ENCODE results near the gene RALGDS.

The RALGDS gene

GRCh38 chr9:133135146-133135745, 14.2 kb upstream of the RALGDS start:
- H3K4me1 ChIP-seq (ENCODE audit: control insufficient read depth, insufficient read depth, low read length, poor library complexity, severe bottlenecking) = peaks cover 79% of the 10 kb centered on the region
- H3K27ac ChIP-seq (ENCODE audit: insufficient read depth, low read length, poor library complexity, severe bottlenecking) = peak overlapping the region; percentile 99
- H3K4me3 ChIP-seq (ENCODE audit: insufficient read depth, low read depth, low read length, poor library complexity, severe bottlenecking) = peak overlapping the region; percentile 11
- DNase-seq = peak; percentile 49 to 69 (median 67)
- H3K27me3 ChIP-seq (replicated peaks; ENCODE audit: control insufficient read depth, insufficient read depth, low read length, poor library complexity, severe bottlenecking) = no peaks in the 10 kb centered on the region
- no peaks in the 10 kb centered on the region for H3K36me3 ChIP-seq (ENCODE audit: control insufficient read depth, insufficient read depth, low read length)
- no peaks in the 10 kb centered on the region for H3K9me3 ChIP-seq (ENCODE audit: control insufficient read depth, low read length)

GRCh38 chr9:133134388-133135145, 13.5 kb upstream of the RALGDS start:
- peak overlapping the region; percentile 99 for H3K27ac ChIP-seq (ENCODE audit: insufficient read depth, low read length, poor library complexity, severe bottlenecking)
- H3K9me3 ChIP-seq (ENCODE audit: control insufficient read depth, low read length) = no peaks in the 10 kb centered on the region
- no peak for DNase-seq
- no peaks in the 10 kb centered on the region for H3K36me3 ChIP-seq (ENCODE audit: control insufficient read depth, insufficient read depth, low read length)
- peaks cover 82% of the 10 kb centered on the region for H3K4me1 ChIP-seq (ENCODE audit: control insufficient read depth, insufficient read depth, low read length, poor library complexity, severe bottlenecking)
- no peaks in the 10 kb centered on the region for H3K27me3 ChIP-seq (replicated peaks; ENCODE audit: control insufficient read depth, insufficient read depth, low read length, poor library complexity, severe bottlenecking)
- peak overlapping the region; percentile 11 for H3K4me3 ChIP-seq (ENCODE audit: insufficient read depth, low read depth, low read length, poor library complexity, severe bottlenecking)

- Histone ChIP-seq H3K27ac (ENCODE audit: insufficient read depth, low read length, poor library complexity, severe bottlenecking) (peak overlapping the region; percentile 99), H3K27me3 (replicated peaks; ENCODE audit: control insufficient read depth, insufficient read depth, low read length, poor library complexity, severe bottlenecking) (no peaks in the 10 kb centered on the region), H3K4me3 (ENCODE audit: insufficient read depth, low read depth, low read length, poor library complexity, severe bottlenecking) (peak overlapping the region; percentile 17), H3K9me3 (ENCODE audit: control insufficient read depth, low read length) (no peaks in the 10 kb centered on the region), H3K4me1 (ENCODE audit: control insufficient read depth, insufficient read depth, low read length, poor library complexity, severe bottlenecking) (peaks cover 89% of the 10 kb centered on the region), H3K36me3 (ENCODE audit: control insufficient read depth, insufficient read depth, low read length) (no peaks in the 10 kb centered on the region)
- DNase-seq = peak; percentile 87 to 90 (median 90)
Observed at GRCh38 chr9:133133681-133134387, 12.8 kb upstream of the RALGDS start.

GRCh38 chr9:133132174-133132573, 11.1 kb upstream of the RALGDS start:
- H3K9me3 ChIP-seq (ENCODE audit: control insufficient read depth, low read length) = no peaks in the 10 kb centered on the region
- peaks cover 94% of the 10 kb centered on the region for H3K4me1 ChIP-seq (ENCODE audit: control insufficient read depth, insufficient read depth, low read length, poor library complexity, severe bottlenecking)
- H3K27me3 ChIP-seq (replicated peaks; ENCODE audit: control insufficient read depth, insufficient read depth, low read length, poor library complexity, severe bottlenecking) = no peaks in the 10 kb centered on the region
- no peaks in the 10 kb centered on the region for H3K36me3 ChIP-seq (ENCODE audit: control insufficient read depth, insufficient read depth, low read length)
- H3K4me3 ChIP-seq (ENCODE audit: insufficient read depth, low read depth, low read length, poor library complexity, severe bottlenecking) = no peak overlapping the region
- H3K27ac ChIP-seq (ENCODE audit: insufficient read depth, low read length, poor library complexity, severe bottlenecking) = peak overlapping the region; percentile 99
- DNase-seq = no peak

GRCh38 chr9:133131506-133131905, 10.5 kb upstream of the RALGDS start:
- no peak for DNase-seq
- Histone ChIP-seq H3K4me1 (ENCODE audit: control insufficient read depth, insufficient read depth, low read length, poor library complexity, severe bottlenecking) (peaks cover 97% of the 10 kb centered on the region), H3K27ac (ENCODE audit: insufficient read depth, low read length, poor library complexity, severe bottlenecking) (peak overlapping the region; percentile 99)

GRCh38 chr9:133130685-133131244, 9.7 kb upstream of the RALGDS start:
- no peaks in the 10 kb centered on the region for H3K27me3 ChIP-seq (replicated peaks; ENCODE audit: control insufficient read depth, insufficient read depth, low read length, poor library complexity, severe bottlenecking)
- peak overlapping the region; percentile 42 for H3K4me3 ChIP-seq (ENCODE audit: insufficient read depth, low read depth, low read length, poor library complexity, severe bottlenecking)
- peak overlapping the region; percentile 99 for H3K27ac ChIP-seq (ENCODE audit: insufficient read depth, low read length, poor library complexity, severe bottlenecking)
- no peaks in the 10 kb centered on the region for H3K36me3 ChIP-seq (ENCODE audit: control insufficient read depth, insufficient read depth, low read length)
- H3K9me3 ChIP-seq (ENCODE audit: control insufficient read depth, low read length) = no peaks in the 10 kb centered on the region
- peaks cover 98% of the 10 kb centered on the region for H3K4me1 ChIP-seq (ENCODE audit: control insufficient read depth, insufficient read depth, low read length, poor library complexity, severe bottlenecking)
- peak; percentile 60 to 64 (median 62) for DNase-seq

More at GRCh38 chr9:133131506-133131905, 10.5 kb upstream of the RALGDS start:
- Histone ChIP-seq H3K36me3 (ENCODE audit: control insufficient read depth, insufficient read depth, low read length) (no peaks in the 10 kb centered on the region), H3K27me3 (replicated peaks; ENCODE audit: control insufficient read depth, insufficient read depth, low read length, poor library complexity, severe bottlenecking) (no peaks in the 10 kb centered on the region), H3K4me3 (ENCODE audit: insufficient read depth, low read depth, low read length, poor library complexity, severe bottlenecking) (no peak overlapping the region), H3K9me3 (ENCODE audit: control insufficient read depth, low read length) (no peaks in the 10 kb centered on the region)

- no peaks in the 10 kb centered on the region for H3K9me3 ChIP-seq (ENCODE audit: control insufficient read depth, low read length)
- no peak for DNase-seq
- H3K4me1 ChIP-seq (ENCODE audit: control insufficient read depth, insufficient read depth, low read length, poor library complexity, severe bottlenecking) = peaks cover 91% of the 10 kb centered on the region
- H3K4me3 ChIP-seq (ENCODE audit: insufficient read depth, low read depth, low read length, poor library complexity, severe bottlenecking) = no peak overlapping the region
- H3K27me3 ChIP-seq (replicated peaks; ENCODE audit: control insufficient read depth, insufficient read depth, low read length, poor library complexity, severe bottlenecking) = no peaks in the 10 kb centered on the region
- H3K27ac ChIP-seq (ENCODE audit: insufficient read depth, low read length, poor library complexity, severe bottlenecking) = peak overlapping the region; percentile 99
- no peaks in the 10 kb centered on the region for H3K36me3 ChIP-seq (ENCODE audit: control insufficient read depth, insufficient read depth, low read length)
Observed at GRCh38 chr9:133129001-133129795, 8.2 kb upstream of the RALGDS start.

- peaks cover 80% of the 10 kb centered on the region for H3K4me1 ChIP-seq (ENCODE audit: control insufficient read depth, insufficient read depth, low read length, poor library complexity, severe bottlenecking)
Observed at GRCh38 chr9:133128152-133128551, 7.1 kb upstream of the RALGDS start.

GRCh38 chr9:133127340-133127981, 6.4 kb upstream of the RALGDS start:
- Histone ChIP-seq H3K36me3 (ENCODE audit: control insufficient read depth, insufficient read depth, low read length) (no peaks in the 10 kb centered on the region), H3K27ac (ENCODE audit: insufficient read depth, low read length, poor library complexity, severe bottlenecking) (peak overlapping the region; percentile 99), H3K27me3 (replicated peaks; ENCODE audit: control insufficient read depth, insufficient read depth, low read length, poor library complexity, severe bottlenecking) (no peaks in the 10 kb centered on the region), H3K4me1 (ENCODE audit: control insufficient read depth, insufficient read depth, low read length, poor library complexity, severe bottlenecking) (peaks cover 73% of the 10 kb centered on the region), H3K9me3 (ENCODE audit: control insufficient read depth, low read length) (no peaks in the 10 kb centered on the region), H3K4me3 (ENCODE audit: insufficient read depth, low read depth, low read length, poor library complexity, severe bottlenecking) (peak overlapping the region; percentile 23)
- peak; percentile 66 to 75 (median 68) for DNase-seq

More at GRCh38 chr9:133128152-133128551, 7.1 kb upstream of the RALGDS start:
- H3K36me3 ChIP-seq (ENCODE audit: control insufficient read depth, insufficient read depth, low read length) = no peaks in the 10 kb centered on the region
- H3K27ac ChIP-seq (ENCODE audit: insufficient read depth, low read length, poor library complexity, severe bottlenecking) = peak overlapping the region; percentile 99
- peak overlapping the region; percentile 23 for H3K4me3 ChIP-seq (ENCODE audit: insufficient read depth, low read depth, low read length, poor library complexity, severe bottlenecking)
- no peak for DNase-seq
- H3K9me3 ChIP-seq (ENCODE audit: control insufficient read depth, low read length) = no peaks in the 10 kb centered on the region
- no peaks in the 10 kb centered on the region for H3K27me3 ChIP-seq (replicated peaks; ENCODE audit: control insufficient read depth, insufficient read depth, low read length, poor library complexity, severe bottlenecking)
